HL-60/S4 (cell line): Measurements from ENCODE around the gene KCNE2.
"Not testable (repeated sequence)": the region's sequence is repeated elsewhere in the genome, so short reads cannot be mapped to it uniquely, and the experiment has no call there.

Source experiments
- in situ Hi-C: fragments of 300-500 bp; cut with MboI; formaldehyde crosslinking; loops from 2 replicates; pipeline ENCODE4 v1.14.3; 2022; ENCODE audit warnings: low sequenced_read_pairs

Gene KCNE2

GRCh38 chr21:34406102-34406501 lies 42.3 kb downstream of the KCNE2 start:
- in situ Hi-C loops, result not testable (repeated sequence)

GRCh38 chr21:34406676-34407075 lies 42.9 kb downstream of the KCNE2 start:
- in situ Hi-C loops, result not testable (repeated sequence)

- in situ Hi-C loops, result not testable (repeated sequence)
Measured at GRCh38 chr21:34407294-34407693, 43.5 kb downstream of the KCNE2 start.

GRCh38 chr21:34417448-34418077 lies 53.8 kb downstream of the KCNE2 start:
- in situ Hi-C loops, result not testable (repeated sequence)
